OCI-LY7 (cell line): ENCODE data around the gene COL8A2. TPM values are rescaled to one million over a fixed set of nuclear protein-coding genes. Genes with fewer than 3 reads are reported as not detected.

Experiments
- BruUV-seq: library from RNA; stranded (reverse); fragments of 400-500 nt; replicated peaks from 2 replicates; lab custom pipeline; 2021; lab: Mats Ljungman, UMichigan
- CTCF ChIA-PET: fragments of 300-600 bp; sonication (Branson Sonifier 250); formaldehyde crosslinking; loops from one replicate; lab custom pipeline; 2022; ENCODE audit warnings: antibody characterized with exemption; ENCODE audit not compliant: unreplicated experiment; lab: Charles Lee
- POLR2A ChIA-PET: fragments of 300-600 bp; sonication (Branson Sonifier 250); formaldehyde crosslinking; loops from one replicate; lab custom pipeline; 2022; ENCODE audit warnings: antibody characterized with exemption; lab: Charles Lee
- DNase-seq: peaks from one replicate; pipeline ENCODE4 v3.0.0-alpha.2; 2015; ENCODE audit warnings: low spot score
- H2AFZ ChIP-seq: fragments of 200-600 bp; sonication (generic), shearing (Covaris generic); 2 replicates; pipeline ENCODE4 v1.6.1; 2014; ENCODE audit warnings: mild to moderate bottlenecking, antibody characterized with exemption, low read length, moderate library complexity
- H3K27ac ChIP-seq: fragments of 200-600 bp; sonication (generic); 2 replicates; pipeline ENCODE4 v1.5.1; 2014; ENCODE audit warnings: mixed run types, low read depth, mild to moderate bottlenecking, moderate library complexity, low read length, inconsistent platforms; ENCODE audit not compliant: poor library complexity, severe bottlenecking
- H3K36me3 ChIP-seq: fragments of 200-600 bp; sonication (generic); 2 replicates; pipeline ENCODE4 v1.6.1; 2014; ENCODE audit warnings: mild to moderate bottlenecking, antibody characterized with exemption, low read length, moderate library complexity, mixed read lengths; ENCODE audit not compliant: insufficient read depth
- H3K4me1 ChIP-seq: fragments of 200-600 bp; sonication (generic); 2 replicates; pipeline ENCODE4 v1.5.1; 2014; ENCODE audit warnings: mild to moderate bottlenecking, low read length; ENCODE audit not compliant: insufficient read depth, poor library complexity, severe bottlenecking
- H3K4me2 ChIP-seq: fragments of 200-600 bp; sonication (generic); 2 replicates; pipeline ENCODE4 v1.6.1; 2014; ENCODE audit warnings: mild to moderate bottlenecking, low read length
- H3K4me3 ChIP-seq: fragments of 200-600 bp; sonication (generic); 2 replicates; pipeline ENCODE4 v1.5.1; 2014; ENCODE audit warnings: mild to moderate bottlenecking, low read depth, low read length; ENCODE audit not compliant: poor library complexity, severe bottlenecking
- H3K79me2 ChIP-seq: fragments of 200-600 bp; sonication (generic); 2 replicates; pipeline ENCODE4 v1.6.1; 2016; ENCODE audit warnings: low read depth, mild to moderate bottlenecking, low read length, moderate library complexity, mixed read lengths; ENCODE audit not compliant: insufficient read depth
- H3K9me2 ChIP-seq: fragments of 200-600 bp; sonication (generic); 2 replicates; pipeline ENCODE4 v1.6.1; 2016; ENCODE audit warnings: mild to moderate bottlenecking, low read length, mixed read lengths; ENCODE audit not compliant: insufficient read depth
- H3K9me3 ChIP-seq: fragments of 200-600 bp; sonication (generic); 2 replicates; pipeline ENCODE4 v1.6.1; 2014; ENCODE audit warnings: mild to moderate bottlenecking, mixed run types, low read length, mixed read lengths
- H4K20me1 ChIP-seq: fragments of 200-600 bp; sonication (generic); 2 replicates; pipeline ENCODE4 v1.6.1; 2014; ENCODE audit warnings: mild to moderate bottlenecking, antibody characterized with exemption, low read length, moderate library complexity, mixed read lengths; ENCODE audit not compliant: insufficient read depth
- EZH2phosphoT487 ChIP-seq: fragments of 200-600 bp; sonication (generic); IDR thresholded peaks from 2 replicates; pipeline ENCODE4 v1.6.1; 2018; ENCODE audit warnings: low read depth, borderline replicate concordance, mild to moderate bottlenecking, mixed run types, antibody characterized with exemption, low read length, moderate library complexity, mixed read lengths
- intact Hi-C: fragments of 100-400 bp; cut with micrococcal nuclease; formaldehyde crosslinking; loops from one replicate; pipeline ENCODE4 v1.10.0; 2022; ENCODE audit not compliant: unreplicated experiment
- total RNA-seq, 2 experiments: library from RNA; depleted of rRNA in 1 of 2; stranded (reverse); fragments of >200 nt in 1 of 2; shearing (Covaris generic) in 1 of 2; gene quantifications; 2 replicates each; pipeline ENCODE4 v1.2.3, GENCODE V29; 2014 to 2022
- TF ChIP-seq, protein P1 (sequence below): fragments of 200-600 bp; sonication (generic); conservative IDR thresholded peaks from 2 replicates; pipeline ENCODE4 v1.5.1; 2014; ENCODE audit warnings: mild to moderate bottlenecking, antibody characterized with exemption, low read length, moderate library complexity, mixed read lengths

Gene COL8A2
- total RNA-seq, 2 experiments from 2014 or later: not detected

DNA sequence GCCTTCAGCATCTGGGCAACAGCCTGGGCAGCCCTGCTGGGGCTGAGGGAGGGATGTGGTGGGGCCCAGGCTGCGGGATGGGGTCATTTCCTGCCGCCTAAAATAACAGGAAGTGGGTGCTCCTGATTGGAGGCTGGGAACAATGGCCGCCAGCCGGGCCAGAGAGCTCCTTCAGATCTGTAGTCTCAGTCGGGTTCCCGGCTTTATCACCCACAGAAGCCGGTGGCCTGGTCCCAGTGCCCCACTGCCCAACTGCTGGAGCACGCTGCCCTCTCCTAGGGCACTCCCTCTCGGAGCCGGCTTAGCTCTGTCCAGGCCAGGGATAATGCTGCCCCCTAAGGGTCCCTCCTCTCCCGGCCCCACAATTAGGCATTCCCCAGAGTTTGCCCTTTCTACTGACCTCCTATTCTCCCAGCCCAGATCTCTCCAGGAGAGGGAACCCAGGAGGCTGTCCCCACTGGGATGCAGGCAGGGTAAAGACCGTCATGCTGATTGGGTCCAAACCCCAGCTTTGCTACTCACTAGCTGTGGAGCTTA lies 36.0 kb upstream of the COL8A2 start:
- CTCF ChIA-PET: interaction anchor here (0.6 to 2.1 kb wide), 4 partner anchors 10 to 63 kb away, joined by 3 to 9 read pairs (median 3); partner anchors contain the start of gene THRAP3
- Histone ChIP-seq H3K36me3 (peaks cover 23% of the 10 kb centered on the region; the same call in 1 of the 2 replicates), H3K79me2 (peaks cover 96% of the 10 kb centered on the region), H3K9me2 (no peaks in the 10 kb centered on the region), H2AFZ (no peak overlapping the region), H3K9me3 (no peaks in the 10 kb centered on the region), H3K27ac (peak overlapping the region; percentile 87), H3K4me2 (peak overlapping the region; percentile 89), H3K4me3 (peak overlapping the region; percentile 65), H4K20me1 (peaks cover 12% of the 10 kb centered on the region; the same call in 1 of the 2 replicates), H3K4me1 (peaks cover 64% of the 10 kb centered on the region)
- POLR2A ChIA-PET: interaction anchor here (1.5 to 2.5 kb wide), 3 partner anchors 11 to 145 kb away, joined by 5 to 13 read pairs (median 5); partner anchors contain the start of genes SH3D21 and TRAPPC3
- intact Hi-C loops: no loop called here
- TF ChIP-seq, protein P1, sequence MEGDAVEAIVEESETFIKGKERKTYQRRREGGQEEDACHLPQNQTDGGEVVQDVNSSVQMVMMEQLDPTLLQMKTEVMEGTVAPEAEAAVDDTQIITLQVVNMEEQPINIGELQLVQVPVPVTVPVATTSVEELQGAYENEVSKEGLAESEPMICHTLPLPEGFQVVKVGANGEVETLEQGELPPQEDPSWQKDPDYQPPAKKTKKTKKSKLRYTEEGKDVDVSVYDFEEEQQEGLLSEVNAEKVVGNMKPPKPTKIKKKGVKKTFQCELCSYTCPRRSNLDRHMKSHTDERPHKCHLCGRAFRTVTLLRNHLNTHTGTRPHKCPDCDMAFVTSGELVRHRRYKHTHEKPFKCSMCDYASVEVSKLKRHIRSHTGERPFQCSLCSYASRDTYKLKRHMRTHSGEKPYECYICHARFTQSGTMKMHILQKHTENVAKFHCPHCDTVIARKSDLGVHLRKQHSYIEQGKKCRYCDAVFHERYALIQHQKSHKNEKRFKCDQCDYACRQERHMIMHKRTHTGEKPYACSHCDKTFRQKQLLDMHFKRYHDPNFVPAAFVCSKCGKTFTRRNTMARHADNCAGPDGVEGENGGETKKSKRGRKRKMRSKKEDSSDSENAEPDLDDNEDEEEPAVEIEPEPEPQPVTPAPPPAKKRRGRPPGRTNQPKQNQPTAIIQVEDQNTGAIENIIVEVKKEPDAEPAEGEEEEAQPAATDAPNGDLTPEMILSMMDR: peak; percentile 70
- no peak for TF ChIP-seq EZH2phosphoT487
- DNase-seq: peak; percentile 79
- no TSS peak for BruUV-seq

DNA sequence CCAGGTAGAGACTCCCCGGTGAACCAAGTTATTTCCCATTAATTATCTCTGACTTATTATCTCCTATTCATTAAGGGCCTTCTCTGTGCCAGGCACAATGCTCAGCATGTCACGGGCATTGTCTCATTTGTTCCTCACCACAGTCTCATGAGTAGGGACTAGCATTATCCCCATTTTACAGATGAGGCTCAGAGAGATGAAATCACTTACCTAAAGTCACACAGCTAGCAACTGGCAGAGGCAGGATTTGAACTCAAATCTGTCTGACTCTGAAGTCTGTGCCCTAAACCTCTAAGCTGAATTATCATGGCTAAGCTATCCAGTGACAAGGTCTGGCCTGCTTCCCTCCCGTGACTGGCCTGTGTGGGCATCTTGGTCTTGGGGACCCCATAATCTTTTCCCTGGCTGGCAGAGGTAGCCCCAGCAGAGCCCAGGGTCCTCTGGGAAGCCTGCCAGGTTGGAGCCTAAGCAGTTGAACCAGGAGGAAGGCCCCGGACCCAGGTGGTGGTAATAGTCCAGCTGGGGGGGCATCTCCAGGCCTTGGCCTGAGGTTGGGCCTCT lies 35.4 kb upstream of the COL8A2 start:
- Histone ChIP-seq H3K27ac (peak overlapping the region; percentile 87), H3K9me2 (no peaks in the 10 kb centered on the region), H4K20me1 (peaks cover 12% of the 10 kb centered on the region; the same call in 1 of the 2 replicates), H3K9me3 (no peaks in the 10 kb centered on the region), H3K4me1 (peaks cover 64% of the 10 kb centered on the region), H3K4me2 (peak overlapping the region; percentile 89), H3K36me3 (peaks cover 23% of the 10 kb centered on the region; the same call in 1 of the 2 replicates), H3K79me2 (peaks cover 91% of the 10 kb centered on the region), H3K4me3 (peak overlapping the region; percentile 65), H2AFZ (no peak overlapping the region)
- POLR2A ChIA-PET: interaction anchor here (1.5 to 2.5 kb wide), 3 partner anchors 11 to 146 kb away, joined by 5 to 13 read pairs (median 5); partner anchors contain the start of genes SH3D21 and TRAPPC3
- no peak for DNase-seq
- no TSS peak for BruUV-seq
- no peak for TF ChIP-seq EZH2phosphoT487
- TF ChIP-seq, protein P1: no peak
- CTCF ChIA-PET: interaction anchor here (0.6 to 2.1 kb wide), 4 partner anchors 9 to 63 kb away, joined by 3 to 9 read pairs (median 3); partner anchors contain the start of gene THRAP3
- intact Hi-C loops: no loop called here
